ENCODE data around the gene SUV39H1. TPM values are rescaled to one million over a fixed set of nuclear protein-coding genes. Genes with fewer than 3 reads are reported as not detected.

The SUV39H1 gene
- total RNA-seq, 2 experiments from 2014 or later: 40.1 to 41.4 TPM

DNA sequence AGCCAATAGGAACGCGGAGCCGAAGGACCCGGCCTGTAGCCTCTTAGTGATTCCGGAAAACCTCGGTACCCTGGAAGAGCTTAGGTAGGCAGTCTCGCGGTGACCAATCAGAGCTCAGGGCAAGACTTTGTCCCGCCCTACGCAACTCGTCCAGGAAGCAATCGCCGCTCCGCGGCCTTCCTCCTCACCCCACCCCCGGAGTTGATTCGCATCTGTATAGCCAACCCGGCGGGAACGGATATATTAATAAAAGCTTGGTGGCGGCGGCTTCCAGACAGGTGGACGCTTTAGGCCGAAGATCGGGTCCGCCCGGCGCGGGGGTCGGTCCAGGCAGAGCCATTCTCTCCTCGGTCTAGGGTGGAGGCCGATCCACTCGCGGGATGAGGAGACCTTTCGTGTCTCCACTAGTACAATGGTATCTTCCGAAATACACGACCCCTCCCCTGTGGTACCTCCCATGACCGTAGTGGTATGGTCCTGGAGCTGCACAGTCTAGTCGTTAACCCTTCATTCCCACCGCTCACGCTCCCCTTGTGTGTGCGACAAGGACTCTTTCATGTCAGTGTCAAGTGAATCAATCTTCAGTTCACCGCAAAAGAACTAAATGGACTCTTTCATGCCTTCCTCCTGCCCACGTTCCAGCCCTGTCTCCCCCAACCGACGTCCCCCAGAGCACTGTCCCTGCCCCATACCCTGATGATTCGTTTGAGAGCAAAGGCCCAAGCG, 40.8 kb downstream of the SUV39H1 start:
- peak overlapping the region; percentile 92 for H3K4me3 Mint-ChIP-seq
- no peaks in the 10 kb centered on the region for H3K27me3 Mint-ChIP-seq
- DNase-seq (peak; percentile 95), ATAC-seq (peak; percentile 100)
- H3K27ac Mint-ChIP-seq: peak overlapping the region; percentile 97
- H3K9me3 Mint-ChIP-seq (ENCODE audit: low read depth): no peaks in the 10 kb centered on the region
- no peaks in the 10 kb centered on the region for H3K36me3 Mint-ChIP-seq
- peaks cover 23% of the 10 kb centered on the region for H3K4me1 Mint-ChIP-seq
- CTCF ChIA-PET: interaction anchor here (1.0 kb wide), 2 partner anchors 41 to 203 kb away, joined by 3 to 4 read pairs; partner anchors contain the start of gene SUV39H1

DNA sequence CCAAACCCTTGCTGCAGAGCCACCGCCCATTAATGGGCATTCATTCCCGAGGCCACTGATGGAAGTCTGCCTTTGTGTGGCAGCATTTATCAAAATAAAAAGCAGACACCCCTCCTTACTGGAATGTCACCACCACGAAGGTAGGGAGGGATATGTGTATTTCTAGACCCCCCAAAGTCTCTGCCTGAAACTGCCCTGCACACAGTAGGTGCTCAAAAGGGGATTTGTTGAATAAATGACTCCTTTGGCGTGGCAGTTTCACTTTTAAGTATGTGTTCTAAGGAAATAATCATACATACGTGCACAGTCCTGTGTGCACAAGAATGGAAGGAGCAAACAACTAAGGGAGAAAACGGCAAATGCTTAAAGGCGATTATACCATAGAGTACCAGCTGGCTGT, 41.4 kb downstream of the SUV39H1 start:
- ATAC-seq: no peak
- CTCF ChIA-PET: interaction anchor here (1.0 kb wide), 1 partner anchor 42 kb away, joined by 3 read pairs; the partner anchor contains the start of gene SUV39H1
- peak overlapping the region; percentile 92 for H3K4me3 Mint-ChIP-seq

DNA sequence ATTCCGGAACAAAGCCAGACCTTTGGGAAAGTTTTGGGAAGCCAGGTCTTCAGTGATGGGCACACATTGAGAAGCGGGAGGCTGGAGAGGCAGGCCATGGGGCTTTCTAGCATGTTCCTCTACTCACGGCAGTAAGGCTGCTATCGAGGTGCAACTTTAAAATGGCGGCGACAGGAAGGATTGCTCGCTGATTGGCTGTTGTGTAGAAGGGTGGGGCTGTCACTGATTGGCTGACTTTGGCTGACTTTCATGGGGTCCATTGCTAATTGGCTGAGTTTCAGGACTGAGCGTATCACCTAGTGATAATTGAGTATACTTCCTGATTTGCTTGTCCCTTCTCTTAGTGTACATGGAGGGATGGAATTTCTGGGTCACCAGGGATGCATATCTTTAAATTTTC, 45.3 kb downstream of the SUV39H1 start:
- CTCF ChIA-PET: no interaction called here

More for the DNA sequence above, 41.4 kb downstream of the SUV39H1 start:
- Mint-ChIP-seq H3K27me3 (no peaks in the 10 kb centered on the region), H3K27ac (peak overlapping the region; percentile 97), H3K9me3 (ENCODE audit: low read depth) (no peaks in the 10 kb centered on the region), H3K4me1 (peaks cover 23% of the 10 kb centered on the region), H3K36me3 (no peaks in the 10 kb centered on the region)
- DNase-seq: no peak

DNA sequence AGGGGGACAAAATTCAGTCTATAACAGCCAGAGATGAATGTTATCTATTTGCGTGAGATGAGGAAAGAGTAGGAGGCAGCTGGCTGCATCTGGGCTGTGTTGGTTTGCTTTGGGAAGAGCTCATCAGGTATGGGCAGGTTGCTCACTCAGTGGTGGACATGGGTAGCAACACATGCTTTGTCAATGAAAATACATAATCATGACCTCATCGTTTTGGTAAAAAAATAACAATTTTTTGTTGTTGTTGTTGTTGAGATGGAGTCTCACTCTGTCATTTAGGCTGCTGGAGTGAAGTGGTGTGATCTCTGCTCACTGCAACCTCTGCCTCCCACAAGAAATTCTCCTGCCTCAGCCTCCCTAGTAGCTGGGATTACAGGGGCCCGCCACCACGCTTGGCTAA, 48.7 kb downstream of the SUV39H1 start:
- H3K27me3 Mint-ChIP-seq: no peaks in the 10 kb centered on the region
- DNase-seq (no peak), ATAC-seq (no peak)
- H3K27ac Mint-ChIP-seq: no peak overlapping the region
- H3K4me3 Mint-ChIP-seq: no peak overlapping the region
- H3K9me3 Mint-ChIP-seq (ENCODE audit: low read depth): no peaks in the 10 kb centered on the region
- H3K4me1 Mint-ChIP-seq: no peaks in the 10 kb centered on the region
- H3K36me3 Mint-ChIP-seq: no peaks in the 10 kb centered on the region
- CTCF ChIA-PET: no interaction called here

More for the DNA sequence above, 45.3 kb downstream of the SUV39H1 start:
- Mint-ChIP-seq H3K27ac (no peak overlapping the region), H3K9me3 (ENCODE audit: low read depth) (no peaks in the 10 kb centered on the region), H3K4me3 (no peak overlapping the region), H3K4me1 (peaks cover 12% of the 10 kb centered on the region), H3K27me3 (no peaks in the 10 kb centered on the region), H3K36me3 (no peaks in the 10 kb centered on the region)
- ATAC-seq: no peak
- DNase-seq: no peak

DNA sequence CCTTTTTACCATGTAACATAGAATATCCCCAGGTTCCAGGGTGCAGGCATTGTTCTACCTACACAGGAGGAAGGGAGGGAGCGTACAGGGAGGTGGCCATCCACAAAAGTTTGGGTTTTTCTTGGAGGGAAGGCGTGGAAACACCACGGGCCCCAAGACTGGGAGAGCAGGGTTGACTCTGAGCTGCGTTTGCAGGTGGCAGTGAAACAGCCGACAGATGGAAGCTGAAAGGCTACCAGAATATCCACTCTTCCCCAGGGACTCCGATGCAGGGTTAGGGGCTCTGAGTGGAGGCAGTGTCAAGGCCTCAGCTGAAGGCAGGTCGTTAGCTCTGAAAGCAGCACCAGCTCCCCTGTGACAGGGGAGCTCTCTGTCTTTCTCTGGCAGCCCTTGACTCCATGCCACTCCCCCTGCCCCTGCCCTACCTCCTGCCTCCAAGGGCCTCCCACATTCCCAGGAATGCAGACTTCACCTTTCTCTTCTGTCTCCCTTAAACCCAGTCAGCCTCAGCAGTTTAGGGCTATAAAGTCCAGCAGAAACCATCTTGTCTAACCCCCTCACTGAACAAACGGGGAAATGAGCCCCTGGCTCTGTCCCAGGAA, 51.0 kb downstream of the SUV39H1 start:
- Mint-ChIP-seq H3K4me3 (no peak overlapping the region), H3K36me3 (no peaks in the 10 kb centered on the region), H3K9me3 (ENCODE audit: low read depth) (no peaks in the 10 kb centered on the region), H3K27me3 (no peaks in the 10 kb centered on the region), H3K27ac (no peak overlapping the region), H3K4me1 (peaks cover 7% of the 10 kb centered on the region)
- ATAC-seq (no peak), DNase-seq (no peak)
- CTCF ChIA-PET: no interaction called here

DNA sequence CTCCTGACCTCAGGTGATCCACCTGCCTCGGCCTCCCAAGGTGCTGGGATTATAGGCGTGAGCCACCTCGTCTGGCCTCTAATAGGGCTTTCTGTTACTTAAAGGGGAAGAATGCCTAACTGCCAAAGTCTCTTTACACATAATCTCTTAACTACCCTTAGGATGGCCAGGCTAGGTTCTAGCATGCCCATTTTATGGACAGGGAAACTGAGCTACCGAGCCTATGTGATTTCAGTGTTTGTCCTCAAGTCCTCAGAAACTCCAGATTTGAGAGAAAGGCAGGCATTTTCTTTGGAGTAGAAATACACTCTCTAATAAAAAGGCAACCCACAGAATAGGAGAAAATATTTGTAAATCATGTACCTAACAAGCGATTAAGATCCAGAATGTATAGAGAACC, 52.6 kb downstream of the SUV39H1 start:
- ATAC-seq: no peak
- CTCF ChIA-PET: no interaction called here
- H3K9me3 Mint-ChIP-seq (ENCODE audit: low read depth): no peaks in the 10 kb centered on the region

DNA sequence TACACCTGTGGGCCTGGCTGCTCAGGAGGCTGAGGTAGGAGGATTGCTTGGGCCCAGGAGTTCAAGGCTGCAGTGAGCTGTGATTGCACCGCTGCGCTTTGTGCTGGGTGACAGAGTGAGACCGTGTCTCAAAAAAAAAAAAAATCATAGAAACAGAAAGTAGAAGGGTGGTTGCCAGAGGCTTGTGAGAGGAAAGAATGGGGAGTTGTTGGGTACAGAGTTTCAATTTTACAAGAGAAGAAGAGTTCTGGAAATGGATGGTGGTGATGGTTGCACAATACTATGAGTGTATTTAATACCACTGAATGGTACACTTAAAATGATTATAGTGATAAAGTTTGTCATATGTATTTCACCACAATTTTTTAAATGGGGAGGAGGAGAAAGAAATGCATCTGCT, 54.8 kb downstream of the SUV39H1 start:
- Mint-ChIP-seq H3K4me1 (peaks cover 7% of the 10 kb centered on the region), H3K36me3 (no peaks in the 10 kb centered on the region), H3K9me3 (ENCODE audit: low read depth) (no peaks in the 10 kb centered on the region), H3K27me3 (no peaks in the 10 kb centered on the region), H3K27ac (peak overlapping the region; percentile 63), H3K4me3 (no peak overlapping the region)
- CTCF ChIA-PET: no interaction called here
- DNase-seq: no peak
- ATAC-seq: peak; percentile 80

More for the DNA sequence above, 52.6 kb downstream of the SUV39H1 start:
- no peak for DNase-seq
- no peak overlapping the region for H3K27ac Mint-ChIP-seq
- no peaks in the 10 kb centered on the region for H3K36me3 Mint-ChIP-seq
- peaks cover 7% of the 10 kb centered on the region for H3K4me1 Mint-ChIP-seq
- no peak overlapping the region for H3K4me3 Mint-ChIP-seq
- H3K27me3 Mint-ChIP-seq: no peaks in the 10 kb centered on the region

DNA sequence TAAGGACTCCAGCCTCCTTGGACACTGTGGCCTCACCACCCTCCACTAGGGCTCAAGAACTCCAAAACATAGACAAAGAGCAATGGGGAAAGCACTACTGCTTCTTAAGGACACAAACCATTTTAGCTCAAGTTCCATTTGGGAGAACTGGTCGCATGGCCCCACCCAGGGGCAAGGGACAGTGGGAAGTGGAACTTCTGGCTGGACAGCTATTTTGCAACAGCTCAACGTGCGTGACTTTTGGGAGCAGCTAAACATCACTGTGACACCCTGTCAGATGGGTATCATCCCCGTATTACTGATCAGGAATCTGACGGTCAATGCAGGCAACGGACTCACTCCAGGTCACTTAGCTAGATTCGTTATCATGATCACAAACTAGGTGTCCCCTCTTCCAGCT, 56.0 kb downstream of the SUV39H1 start:
- Mint-ChIP-seq H3K36me3 (no peaks in the 10 kb centered on the region), H3K4me3 (no peak overlapping the region), H3K4me1 (peaks cover 7% of the 10 kb centered on the region), H3K9me3 (ENCODE audit: low read depth) (no peaks in the 10 kb centered on the region), H3K27me3 (no peaks in the 10 kb centered on the region), H3K27ac (no peak overlapping the region)
- no peak for ATAC-seq
- DNase-seq: no peak
- CTCF ChIA-PET: no interaction called here

DNA sequence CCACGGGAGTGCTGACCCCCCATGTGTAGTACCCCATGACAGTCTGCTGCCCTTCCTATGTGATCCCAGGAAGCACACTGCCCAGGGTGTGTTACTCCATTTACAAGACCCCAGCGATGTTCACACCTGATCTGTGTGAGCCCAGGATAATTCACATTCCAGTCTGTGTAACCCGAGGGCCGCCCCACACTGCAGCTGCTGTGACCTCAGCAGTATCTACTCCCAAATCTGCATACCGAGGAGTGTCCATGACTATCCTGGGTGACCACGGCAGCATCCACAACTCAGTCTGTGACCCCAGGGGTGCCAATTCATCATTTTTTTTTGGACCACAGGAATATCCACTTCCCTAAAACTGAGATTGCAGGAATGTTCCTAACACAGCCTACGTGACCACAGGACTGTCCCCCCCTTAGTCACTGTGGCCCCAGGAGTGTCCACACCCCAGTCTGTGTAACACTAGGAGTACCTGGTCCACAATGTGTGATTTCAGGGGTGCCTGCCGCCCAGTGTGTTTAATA, 57.2 kb downstream of the SUV39H1 start:
- CTCF ChIA-PET: no interaction called here
- no peaks in the 10 kb centered on the region for H3K9me3 Mint-ChIP-seq (ENCODE audit: low read depth)
- no peak for DNase-seq
- peaks cover 7% of the 10 kb centered on the region for H3K4me1 Mint-ChIP-seq
- no peak overlapping the region for H3K4me3 Mint-ChIP-seq
- no peaks in the 10 kb centered on the region for H3K27me3 Mint-ChIP-seq
- no peaks in the 10 kb centered on the region for H3K36me3 Mint-ChIP-seq
- H3K27ac Mint-ChIP-seq: no peak overlapping the region
- no peak for ATAC-seq

DNA sequence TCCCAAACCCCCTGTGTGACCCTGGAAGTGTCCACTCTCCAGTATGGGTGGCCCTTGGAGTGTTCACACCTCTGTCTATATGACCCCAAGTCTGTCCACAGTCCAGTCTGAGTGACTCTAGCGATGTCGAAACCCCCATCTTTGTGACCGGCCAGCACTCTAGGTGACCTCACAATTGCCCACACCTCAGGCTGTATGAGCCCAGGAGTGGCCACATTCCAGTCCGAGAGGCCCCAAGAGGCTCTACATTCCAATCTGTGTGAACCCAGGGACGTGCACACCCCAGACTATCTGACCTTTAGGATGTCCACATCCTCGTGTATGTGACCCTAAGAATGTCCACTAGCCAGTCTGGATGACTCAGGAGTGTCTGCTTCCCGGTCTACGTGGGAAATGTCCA, 57.7 kb downstream of the SUV39H1 start:
- no peaks in the 10 kb centered on the region for H3K27me3 Mint-ChIP-seq
- peaks cover 7% of the 10 kb centered on the region for H3K4me1 Mint-ChIP-seq
- H3K36me3 Mint-ChIP-seq: no peaks in the 10 kb centered on the region
- no peak overlapping the region for H3K4me3 Mint-ChIP-seq
- DNase-seq (no peak), ATAC-seq (no peak)
- H3K27ac Mint-ChIP-seq: no peak overlapping the region
- CTCF ChIA-PET: no interaction called here
- no peaks in the 10 kb centered on the region for H3K9me3 Mint-ChIP-seq (ENCODE audit: low read depth)

Other genes with a start within 250 kb of the SUV39H1 start
- 100 to 1,000 TPM in 1 of 2 experiments, 10 to 100 TPM in 1; 93.9 to 123 TPM for gene SLC38A5, start 226.5 kb upstream of the SUV39H1 start, total RNA-seq
- gene FTSJ1, start 220.5 kb upstream of the SUV39H1 start, total RNA-seq: 10 to 100 TPM; 72.7 to 75.4 TPM
- gene PORCN, start 187.7 kb upstream of the SUV39H1 start, total RNA-seq: 10 to 100 TPM; 22.4 to 25.7 TPM
- gene EBP, start 174.9 kb upstream of the SUV39H1 start, total RNA-seq: 100 to 1,000 TPM; 359 to 395 TPM
- gene TBC1D25, start 157.0 kb upstream of the SUV39H1 start, total RNA-seq: 10 to 100 TPM; 23.2 to 26.3 TPM
- 100 to 1,000 TPM; 149 to 183 TPM for gene RBM3, start 122.2 kb upstream of the SUV39H1 start, total RNA-seq
- gene WDR13, start 99.2 kb upstream of the SUV39H1 start, total RNA-seq: 10 to 100 TPM; 32.6 to 42.9 TPM
- gene WAS, start 12.9 kb upstream of the SUV39H1 start, total RNA-seq: 100 to 1,000 TPM; 138 to 161 TPM
- not detected for gene GLOD5, start 65.0 kb downstream of the SUV39H1 start, total RNA-seq
- gene GATA1, start 89.9 kb downstream of the SUV39H1 start, total RNA-seq: not detected
- 100 to 1,000 TPM in 1 of 2 experiments, 10 to 100 TPM in 1; 76.8 to 107 TPM for gene HDAC6, start 105.3 kb downstream of the SUV39H1 start, total RNA-seq
- gene ERAS, start 129.8 kb downstream of the SUV39H1 start, total RNA-seq: not detected
- gene PCSK1N, start 138.9 kb downstream of the SUV39H1 start, total RNA-seq: under 1 TPM; 0.21 to 0.93 TPM
- 10 to 100 TPM; 52.9 to 53.2 TPM for gene TIMM17B, start 201.0 kb downstream of the SUV39H1 start, total RNA-seq
- gene PQBP1, start 201.2 kb downstream of the SUV39H1 start, total RNA-seq: 10 to 100 TPM; 65.1 to 86.9 TPM
- 10 to 100 TPM; 13.0 to 21.0 TPM for gene SLC35A2, start 214.9 kb downstream of the SUV39H1 start, total RNA-seq
- 100 to 1,000 TPM; 168 to 252 TPM for gene PIM2, start 222.3 kb downstream of the SUV39H1 start, total RNA-seq